HG02571 (cell line): Measurements from ENCODE around the gene FAM151A.
"Not testable (repeated sequence)": the region's sequence is repeated elsewhere in the genome, so short reads cannot be mapped to it uniquely, and the experiment has no call there.

Experiments
- ATAC-seq: cut with Tn5 transposase; IDR thresholded peaks from one replicate; pipeline ENCODE4 v1.9.1; 2021; ENCODE audit warnings: mild to moderate bottlenecking, moderate library complexity; ENCODE audit not compliant: unreplicated experiment

FAM151A gene

DNA sequence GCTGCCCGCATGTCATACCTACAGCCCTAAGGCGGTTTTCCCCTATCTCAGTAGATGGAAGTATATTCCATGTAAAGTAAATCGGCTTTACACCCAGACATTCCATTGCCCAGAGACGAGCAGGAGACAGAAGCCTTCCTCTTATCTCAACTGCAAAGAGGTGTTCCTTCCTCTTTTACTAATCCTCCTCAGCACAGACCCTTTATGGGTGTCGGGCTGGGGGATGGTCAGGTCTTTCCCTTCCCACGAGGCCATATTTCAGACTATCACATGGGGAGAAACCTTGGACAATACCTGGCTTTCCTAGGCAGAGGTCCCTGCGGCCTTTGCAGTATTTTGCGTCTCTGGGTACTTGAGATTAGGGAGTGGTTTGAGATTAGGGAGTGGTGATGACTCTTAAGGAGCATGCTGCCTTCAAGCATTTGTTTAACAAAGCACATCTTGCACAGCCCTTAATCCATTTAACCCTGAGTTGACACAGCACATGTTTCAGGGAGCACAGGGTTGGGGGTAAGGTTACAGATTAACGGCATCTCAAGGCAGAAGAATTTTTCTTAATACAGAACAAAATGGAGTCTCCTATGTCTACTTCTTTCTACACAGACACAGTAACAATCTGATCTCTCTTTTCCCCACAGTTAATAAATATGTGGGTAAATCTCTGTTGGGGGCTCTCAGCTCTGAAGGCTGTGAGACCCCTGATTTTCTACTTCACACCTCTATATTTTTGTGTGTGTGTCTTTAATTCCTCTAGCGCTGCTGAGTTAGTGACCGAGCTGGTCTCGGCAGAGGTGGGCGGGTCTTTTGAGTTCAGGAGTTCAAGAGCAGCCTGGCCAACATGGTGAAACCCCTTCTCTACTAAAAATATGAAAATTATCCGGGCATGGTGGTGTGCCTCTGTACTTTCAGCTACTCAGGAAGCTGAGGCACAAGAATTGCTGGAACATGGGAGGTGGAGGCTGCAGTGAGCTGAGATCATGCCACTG is 13.4 kb upstream of the FAM151A start:
- not testable (repeated sequence) for ATAC-seq

- not testable (repeated sequence) for ATAC-seq
These were observed 12.5 kb upstream of the FAM151A start for GRCh38 chr1:54635804-54636203.

DNA sequence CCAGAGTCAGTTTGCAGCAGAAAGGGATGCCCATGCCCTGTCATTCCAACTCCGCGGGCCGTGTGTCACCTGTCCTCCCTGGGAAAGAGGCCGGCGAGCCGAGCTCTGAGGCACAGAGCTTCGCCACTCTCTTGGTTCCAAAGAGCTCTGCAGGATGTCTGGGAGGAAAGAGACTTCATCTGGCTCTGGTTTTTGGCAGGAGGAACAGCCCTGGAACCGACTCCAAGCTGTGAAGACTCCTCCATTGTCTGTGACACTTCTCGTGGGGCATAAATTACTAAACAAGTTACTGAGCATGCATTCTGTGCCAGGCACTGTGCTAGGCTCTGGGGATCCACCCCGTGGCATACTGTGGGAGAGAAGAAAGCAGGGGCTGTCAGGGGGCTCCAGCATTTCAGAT is 3.9 kb upstream of the FAM151A start:
- no peak for ATAC-seq

GRCh38 chr1:54624466-54625464 is 1.4 kb upstream of the FAM151A start:
- no peak for ATAC-seq

DNA sequence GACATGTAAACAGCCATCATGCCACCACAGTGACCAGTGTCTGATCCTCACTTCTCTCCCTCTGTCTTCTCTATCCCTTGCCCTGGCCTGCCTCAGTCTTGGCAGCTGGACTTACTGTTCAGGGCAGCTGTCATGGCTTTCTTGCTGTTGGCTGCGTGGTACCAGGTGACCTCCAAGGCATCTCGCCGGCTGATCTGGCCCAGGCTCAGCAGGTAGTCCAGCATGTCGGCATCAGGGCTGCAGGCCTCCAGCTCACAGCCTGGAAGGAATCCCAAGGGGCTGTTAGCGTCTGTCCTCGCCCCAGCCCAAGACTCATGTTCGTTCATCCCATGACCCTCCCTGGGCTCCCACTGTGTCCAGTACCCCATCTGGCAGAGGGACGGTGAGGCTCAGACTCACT is 3.6 kb downstream of the FAM151A start:
- no peak for ATAC-seq

DNA sequence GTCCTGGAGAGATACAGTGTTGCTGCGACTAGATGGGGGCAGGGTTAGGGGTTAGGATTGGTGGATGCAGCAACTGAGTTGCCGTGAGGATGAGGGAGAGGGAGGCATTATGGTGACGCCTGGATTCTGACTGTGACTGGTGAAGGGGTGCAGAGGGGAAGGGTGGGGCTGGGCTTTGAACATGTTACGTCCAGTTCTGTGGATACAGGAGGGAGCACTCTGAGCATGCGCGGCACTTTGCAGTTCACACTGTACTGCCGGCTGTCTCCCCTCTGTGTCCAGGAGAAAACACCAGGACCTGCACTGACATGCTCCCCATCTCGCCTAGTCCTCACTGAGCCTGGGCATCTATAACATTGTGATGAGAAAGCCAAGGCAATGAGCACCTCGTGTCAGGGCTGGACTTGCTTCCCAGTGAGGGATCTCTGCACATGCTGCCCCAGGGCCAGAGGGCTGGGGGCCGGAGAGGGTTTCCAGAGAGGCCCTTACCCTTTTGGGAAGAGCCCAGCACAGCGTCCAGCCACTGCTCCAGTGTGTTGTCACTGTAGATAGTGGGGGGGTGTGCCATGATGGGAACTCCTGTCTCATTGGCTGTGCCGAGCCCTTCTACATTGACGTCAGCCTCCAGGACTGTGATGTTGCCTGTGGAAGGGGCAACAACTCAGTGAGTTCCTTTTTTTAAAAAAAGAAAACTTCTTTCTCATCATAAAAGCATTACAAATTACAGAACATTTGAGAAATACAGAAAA is 7.6 kb downstream of the FAM151A start:
- ATAC-seq = no peak

- ATAC-seq = no peak
These were observed 8.8 kb downstream of the FAM151A start for GRCh38 chr1:54614563-54614962.

DNA sequence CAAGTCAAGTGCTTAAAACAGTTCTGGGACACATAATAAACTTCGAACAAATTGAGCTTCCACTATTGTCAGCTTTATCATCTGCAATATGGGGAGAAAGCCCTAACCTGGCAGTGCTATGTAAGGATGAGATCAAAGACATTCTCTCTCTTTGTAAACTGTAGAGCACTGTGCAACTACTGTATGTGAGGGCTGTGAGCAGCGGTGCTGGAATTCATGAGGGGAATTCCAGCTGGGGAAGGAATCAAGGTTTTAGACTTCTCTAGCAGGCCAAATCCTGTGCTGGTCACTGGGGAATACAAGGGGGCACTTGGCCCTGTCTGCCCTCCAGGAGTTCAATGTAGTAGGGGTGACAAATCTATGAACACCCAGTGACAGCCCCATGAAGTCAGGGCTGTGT is 9.3 kb downstream of the FAM151A start:
- ATAC-seq = no peak

DNA sequence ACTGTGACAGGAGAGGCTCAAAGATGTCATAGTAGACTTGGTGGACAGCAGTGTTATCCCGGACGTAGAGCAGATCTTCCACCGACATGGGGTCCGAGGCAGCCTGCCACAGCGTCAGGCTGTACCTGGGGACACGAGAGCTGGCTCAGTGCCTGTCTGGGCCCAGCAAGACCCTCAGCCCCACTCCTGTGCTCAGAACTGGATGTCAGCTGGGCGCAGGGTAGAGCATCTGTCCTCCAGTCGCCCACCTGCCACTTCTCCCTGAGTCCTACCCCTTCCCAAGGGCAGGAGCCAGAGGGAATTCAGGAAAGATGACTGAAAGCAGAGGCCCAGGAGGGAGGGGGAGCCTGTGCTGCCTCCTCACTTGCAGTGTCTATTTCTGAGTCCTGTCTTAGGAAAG is 11.7 kb downstream of the FAM151A start:
- no peak for ATAC-seq

GRCh38 chr1:54610601-54611580 is 12.4 kb downstream of the FAM151A start:
- no peak for ATAC-seq

GRCh38 chr1:54610048-54610447 is 13.3 kb downstream of the FAM151A start:
- ATAC-seq = no peak

- ATAC-seq = no peak
These were observed 13.9 kb downstream of the FAM151A start for GRCh38 chr1:54609301-54609921.

DNA sequence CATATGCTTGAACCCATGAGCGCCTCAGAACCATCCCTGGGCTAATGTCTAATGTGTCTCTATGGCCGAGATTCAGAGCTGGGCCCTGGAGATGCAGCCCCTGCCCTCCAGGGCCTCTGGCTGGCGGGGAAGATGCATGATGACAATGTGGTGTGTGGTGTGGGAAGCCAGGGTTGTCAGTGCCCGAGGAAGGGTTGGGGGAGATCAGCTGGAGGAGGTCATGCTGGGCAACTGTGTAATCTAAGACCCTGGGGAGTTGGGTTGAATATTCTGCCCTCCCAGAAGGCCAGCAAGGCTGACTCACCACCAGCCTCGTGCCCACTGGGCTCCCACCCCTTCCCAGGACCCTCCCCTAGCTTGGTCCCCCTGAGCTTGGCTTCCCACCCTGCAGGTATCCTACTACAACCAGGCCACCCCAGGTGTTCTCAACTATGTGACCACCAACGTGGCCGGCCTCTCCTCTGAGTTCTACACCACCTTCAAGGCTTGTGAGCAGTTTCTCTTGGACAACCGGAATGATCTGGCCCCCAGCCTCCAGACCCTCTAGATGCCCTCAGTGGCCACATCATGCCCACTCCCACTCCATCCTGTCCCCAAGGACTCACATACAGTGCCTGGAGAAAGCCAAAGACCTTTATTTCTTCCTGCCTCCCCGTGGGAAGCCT is 14.6 kb downstream of the FAM151A start:
- no peak for ATAC-seq

- no peak for ATAC-seq
These were observed 15.3 kb downstream of the FAM151A start for GRCh38 chr1:54607821-54608565.

DNA sequence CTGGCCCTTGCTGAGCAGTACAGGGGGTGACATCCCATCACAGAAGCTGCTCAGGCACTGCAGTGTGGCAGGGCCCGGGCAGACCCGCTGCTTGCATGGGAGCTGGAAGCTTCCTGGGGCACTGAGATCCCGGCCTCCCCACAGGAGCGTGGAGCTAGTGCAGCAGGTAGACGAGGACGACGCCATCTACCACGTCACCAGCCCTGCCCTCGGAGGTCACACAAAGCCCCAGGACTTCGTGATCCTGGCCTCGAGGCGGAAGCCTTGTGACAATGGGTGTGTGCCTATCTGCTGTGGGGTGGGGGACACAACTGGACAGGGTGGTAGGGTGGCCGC is 16.4 kb downstream of the FAM151A start:
- no peak for ATAC-seq

DNA sequence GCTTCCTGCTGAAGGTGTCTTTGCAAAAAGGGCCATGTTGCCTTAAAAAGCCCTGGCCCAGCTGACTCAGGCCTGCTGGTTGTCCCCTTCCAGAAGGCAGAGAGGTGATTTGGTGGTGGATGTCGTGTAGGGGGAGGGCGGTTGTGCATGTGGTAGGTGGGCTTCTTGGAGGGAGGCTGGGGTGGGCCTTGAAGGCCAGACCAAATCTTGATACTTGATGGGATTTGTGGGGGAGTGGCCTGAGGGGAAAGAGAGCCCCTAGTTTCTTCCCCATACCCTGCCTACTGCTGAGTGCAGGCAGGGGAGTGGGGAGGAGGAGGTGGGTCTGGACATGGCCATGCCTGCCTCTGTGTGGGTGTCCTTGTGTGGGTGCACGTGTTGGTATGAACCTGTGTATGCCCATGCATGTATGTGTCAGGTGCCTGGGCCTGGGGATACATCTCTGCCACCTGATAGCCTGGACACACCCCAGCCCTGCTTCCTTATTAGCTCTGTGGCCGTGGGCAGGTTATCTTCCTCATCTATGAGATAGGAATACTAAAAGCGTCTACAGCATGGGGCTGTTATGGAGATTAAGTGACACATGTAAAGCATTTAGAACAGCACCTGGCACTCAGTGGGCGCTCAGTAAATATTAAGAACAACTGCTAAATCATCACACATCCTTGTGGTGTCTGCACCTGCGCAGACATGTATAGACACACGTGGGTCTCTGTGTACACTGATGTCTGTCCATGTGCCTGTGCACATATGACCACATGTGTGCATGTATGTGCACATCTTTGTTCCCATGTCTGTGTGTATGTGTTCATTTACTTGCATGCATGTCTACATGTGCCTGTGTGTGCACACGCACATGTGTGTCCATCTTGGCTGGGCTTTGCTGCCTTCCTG is 17.0 kb downstream of the FAM151A start:
- ATAC-seq = no peak
